GM20000 (cell line): ENCODE measurements around the gene NR4A3.

Experiments
- DNase-seq: peaks from one replicate; pipeline ENCODE4 v3.0.0; 2012; ENCODE audit warnings: low spot score
- CTCF ChIP-seq: IDR thresholded peaks from 2 replicates; pipeline ENCODE4 v1.5.1; 2012; ENCODE audit warnings: mild to moderate bottlenecking, control low read depth; ENCODE audit errors: extremely low read depth, missing control alignments

NR4A3 gene

GRCh38 chr9:99827244-99827643, 5.6 kb downstream of the NR4A3 start:
- no peak for DNase-seq
- no peak for TF ChIP-seq CTCF

- DNase-seq: no peak
- no peak for TF ChIP-seq CTCF
These were observed 6.3 kb downstream of the NR4A3 start for GRCh38 chr9:99828054-99828416.

GRCh38 chr9:99828417-99829176, 6.9 kb downstream of the NR4A3 start:
- no peak for DNase-seq
- TF ChIP-seq CTCF: no peak

- TF ChIP-seq CTCF: no peak
- no peak for DNase-seq
These were observed 10.3 kb downstream of the NR4A3 start for GRCh38 chr9:99831857-99832557.

GRCh38 chr9:99832558-99832864, 10.8 kb downstream of the NR4A3 start:
- DNase-seq: no peak
- TF ChIP-seq CTCF: no peak

- DNase-seq: no peak
- no peak for TF ChIP-seq CTCF
These were observed 12.1 kb downstream of the NR4A3 start for GRCh38 chr9:99833735-99834134.

GRCh38 chr9:99834474-99834873, 12.8 kb downstream of the NR4A3 start:
- DNase-seq: no peak

More at GRCh38 chr9:99834474-99834873, 12.8 kb downstream of the NR4A3 start:
- no peak for TF ChIP-seq CTCF
